Tibial nerve (tissue), 4 donors: ENCODE results near the gene CCL25. TPM values are rescaled to one million over a fixed set of nuclear protein-coding genes. Genes with fewer than 3 reads are reported as not detected.

Experiments used
- DNase-seq, 2 donors: peaks; one replicate each; pipeline ENCODE4 v3.0.0-alpha.2; 2019; ENCODE audit warnings: low spot score in 2 of 2
- H3K27ac ChIP-seq, 4 donors: fragments of 200-600 bp; sonication (generic) in 3 of 4; one replicate each; pipeline ENCODE4 v1.5.1; 2017 to 2019; ENCODE audit warnings: mild to moderate bottlenecking in 1 of 4
- H3K27me3 ChIP-seq, 2 donors: fragments of 200-600 bp; sonication (generic) in 1 of 2; one replicate each; pipeline versions ENCODE4 v1.5.1 to v1.6.0; 2017 to 2019
- H3K36me3 ChIP-seq, 3 donors: fragments of 200-600 bp; sonication (generic); one replicate each; pipeline ENCODE4 v1.5.1; 2018 to 2019
- H3K4me1 ChIP-seq, 4 donors: fragments of 200-600 bp; sonication (generic) in 3 of 4; one replicate each; pipeline ENCODE4 v1.5.1; 2017 to 2019
- H3K4me3 ChIP-seq, 4 donors: fragments of 200-600 bp; sonication (generic) in 3 of 4; one replicate each; pipeline ENCODE4 v1.5.1; 2017 to 2019; ENCODE audit warnings: mild to moderate bottlenecking in 1 of 4, moderate library complexity in 1 of 4
- H3K9me3 ChIP-seq, 4 donors: fragments of 200-600 bp; sonication (generic) in 3 of 4; one replicate each; pipeline ENCODE4 v1.5.1; 2017 to 2019
- EP300 ChIP-seq, 2 donors: sonication (generic); formaldehyde crosslinking; IDR thresholded peaks; one replicate each; pipeline ENCODE4 v1.6.1; 2017; ENCODE audit warnings: antibody characterized with exemption in 2 of 2, mild to moderate bottlenecking in 1 of 2
- POLR2A ChIP-seq, 2 donors: fragments of 450-650 bp; IDR thresholded peaks; one replicate each; pipeline ENCODE4 v1.6.1; 2017; ENCODE audit warnings: antibody characterized with exemption in 2 of 2, mild to moderate bottlenecking in 2 of 2, moderate library complexity in 2 of 2
- WGBS, 2 donors: methylation state at CpG; one replicate each; pipeline ENCODE4 v1.1.5; 2018; 5-methylcytosine and 5-hydroxymethylcytosine counted together
- total RNA-seq, 4 donors: library from RNA; depleted of rRNA; stranded (reverse); fragments of >200 nt; gene quantifications; one replicate each; pipeline ENCODE4 v1.1.0, GENCODE V29; 2016
- TF ChIP-seq, protein P1 (sequence below), 5 experiments: fragments of 200-600 bp in 3 of 5; fragments of 450-650 bp in 2 of 5; sonication (generic) in 3 of 5; IDR thresholded peaks; one replicate each; pipeline ENCODE4 v1.5.1; 2016 to 2019; ENCODE audit warnings: antibody characterized with exemption in 5 of 5, mild to moderate bottlenecking in 3 of 5, moderate library complexity in 2 of 5

CCL25 gene
- total RNA-seq, 4 donors from 2014 or later, result not detected

DNA sequence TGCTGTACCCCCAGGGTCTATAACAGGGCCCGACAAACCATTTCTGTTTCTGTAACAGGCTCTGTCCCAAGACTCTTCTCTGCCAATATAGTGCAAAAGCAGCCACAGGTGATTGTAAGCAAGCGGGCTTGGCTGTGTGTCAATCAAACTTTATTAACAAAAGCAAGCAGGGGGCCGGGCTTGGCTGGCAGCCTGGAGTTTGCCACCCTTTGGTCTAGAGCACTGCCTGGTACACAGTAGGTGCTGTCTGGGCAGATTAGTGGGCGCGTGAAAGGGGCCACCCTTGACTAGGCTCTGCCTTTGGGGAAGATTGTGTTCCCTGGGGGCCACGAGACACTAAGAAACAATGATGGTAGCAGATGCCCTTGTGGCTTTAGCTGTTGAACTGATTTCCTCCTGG, 27.4 kb downstream of the CCL25 start:
- TF ChIP-seq EP300 (IDR thresholded peaks at IDR 0.05) (no peak), POLR2A (IDR thresholded peaks at IDR 0.05) (no peak)
- TF ChIP-seq, protein P1, sequence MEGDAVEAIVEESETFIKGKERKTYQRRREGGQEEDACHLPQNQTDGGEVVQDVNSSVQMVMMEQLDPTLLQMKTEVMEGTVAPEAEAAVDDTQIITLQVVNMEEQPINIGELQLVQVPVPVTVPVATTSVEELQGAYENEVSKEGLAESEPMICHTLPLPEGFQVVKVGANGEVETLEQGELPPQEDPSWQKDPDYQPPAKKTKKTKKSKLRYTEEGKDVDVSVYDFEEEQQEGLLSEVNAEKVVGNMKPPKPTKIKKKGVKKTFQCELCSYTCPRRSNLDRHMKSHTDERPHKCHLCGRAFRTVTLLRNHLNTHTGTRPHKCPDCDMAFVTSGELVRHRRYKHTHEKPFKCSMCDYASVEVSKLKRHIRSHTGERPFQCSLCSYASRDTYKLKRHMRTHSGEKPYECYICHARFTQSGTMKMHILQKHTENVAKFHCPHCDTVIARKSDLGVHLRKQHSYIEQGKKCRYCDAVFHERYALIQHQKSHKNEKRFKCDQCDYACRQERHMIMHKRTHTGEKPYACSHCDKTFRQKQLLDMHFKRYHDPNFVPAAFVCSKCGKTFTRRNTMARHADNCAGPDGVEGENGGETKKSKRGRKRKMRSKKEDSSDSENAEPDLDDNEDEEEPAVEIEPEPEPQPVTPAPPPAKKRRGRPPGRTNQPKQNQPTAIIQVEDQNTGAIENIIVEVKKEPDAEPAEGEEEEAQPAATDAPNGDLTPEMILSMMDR (IDR thresholded peaks at IDR 0.05), result no peak
- Histone ChIP-seq H3K4me3 (no peak overlapping the region), H3K27me3 (no peaks in the 10 kb centered on the region), H3K4me1 (no peaks in the 10 kb centered on the region), H3K36me3 (no peaks in the 10 kb centered on the region), H3K9me3 (peaks cover 0 to 2% (median 0%) of the 10 kb centered on the region in 4 donors), H3K27ac (no peak overlapping the region)
- WGBS, 2 donors, result 95 to 96% methylated on average over 6 of the region's 6 CpGs
- no peak for DNase-seq

DNA sequence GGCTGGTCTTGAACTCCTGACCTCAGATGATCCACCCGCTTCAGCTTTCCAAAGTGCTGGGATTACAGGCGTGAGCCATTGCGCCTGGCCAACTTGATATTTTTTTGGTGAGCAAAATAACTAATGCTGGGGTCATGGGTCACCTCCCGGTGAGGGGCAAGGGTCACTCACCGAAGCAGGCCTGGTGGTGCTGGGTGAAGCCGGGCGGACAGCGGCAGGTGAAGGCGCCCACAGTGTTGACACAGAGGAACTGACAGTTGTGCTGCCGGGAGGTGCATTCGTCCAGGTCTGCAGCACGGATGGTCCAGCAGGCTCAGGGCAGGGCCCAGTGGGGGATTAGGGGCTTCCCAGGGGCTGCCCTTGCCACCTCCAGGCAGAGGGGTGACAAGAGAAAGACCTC, 28.3 kb downstream of the CCL25 start:
- H3K27ac ChIP-seq, result no peak overlapping the region
- DNase-seq, result no peak
- no peaks in the 10 kb centered on the region for H3K36me3 ChIP-seq
- H3K9me3 ChIP-seq, result no peaks in the 10 kb centered on the region
- no peaks in the 10 kb centered on the region for H3K4me1 ChIP-seq
- WGBS, 2 donors, result 86 to 88% methylated on average over 12 of the region's 12 CpGs
- TF ChIP-seq, protein P1 (IDR thresholded peaks at IDR 0.05), result no peak
- TF ChIP-seq EP300 (IDR thresholded peaks at IDR 0.05) (no peak), POLR2A (IDR thresholded peaks at IDR 0.05) (no peak)
- H3K4me3 ChIP-seq, result no peak overlapping the region
- no peaks in the 10 kb centered on the region for H3K27me3 ChIP-seq

DNA sequence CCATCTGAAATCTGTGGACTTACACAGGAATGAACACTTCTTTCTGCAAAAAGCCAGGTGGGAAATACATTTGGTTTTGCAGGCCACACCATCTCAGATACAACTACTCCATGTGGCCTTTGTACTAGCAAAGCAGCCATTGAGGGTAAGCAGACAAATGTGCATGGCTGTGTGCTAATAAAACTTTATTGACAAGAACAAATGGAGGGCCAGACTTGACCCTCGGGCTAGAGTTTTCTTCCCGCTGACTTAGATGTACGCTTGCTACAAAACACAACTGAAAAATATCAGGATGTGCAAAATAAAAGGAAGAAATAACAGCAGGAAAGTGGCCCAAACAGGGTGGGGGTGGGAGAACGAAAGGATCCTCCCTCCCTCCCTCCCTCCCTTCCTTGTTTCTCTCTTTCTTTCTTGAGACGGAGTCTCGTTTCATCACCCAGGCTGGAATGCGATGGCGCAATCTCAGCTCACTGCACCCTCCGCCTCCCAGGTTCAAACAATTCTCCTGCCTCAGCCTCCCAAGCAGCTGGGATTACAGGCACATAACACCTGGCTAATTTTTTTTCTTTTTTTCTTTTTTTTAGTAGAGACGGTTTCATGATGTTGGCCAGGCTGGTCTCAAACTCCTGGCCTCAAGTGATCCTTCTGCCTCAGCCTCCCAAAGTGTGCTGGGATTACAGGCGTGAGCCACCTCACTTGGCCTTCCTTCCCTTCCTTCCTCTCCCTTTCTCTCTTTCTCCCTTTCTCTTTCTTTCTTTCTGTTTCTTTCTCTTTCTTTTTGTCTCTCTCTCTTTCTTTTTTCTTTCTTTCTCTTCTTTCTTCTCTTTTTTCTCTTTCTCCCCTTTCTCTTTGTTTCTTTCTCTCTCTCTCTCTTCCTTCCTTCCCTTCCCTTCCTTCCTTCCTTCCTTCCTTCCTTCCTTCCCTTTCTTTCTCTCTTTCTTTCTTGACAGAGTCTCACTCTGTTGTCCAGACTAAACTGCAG, 29.3 kb downstream of the CCL25 start:
- no peak for DNase-seq
- WGBS, 2 donors, result 81 to 88% methylated on average over 11 of the region's 11 CpGs

DNA sequence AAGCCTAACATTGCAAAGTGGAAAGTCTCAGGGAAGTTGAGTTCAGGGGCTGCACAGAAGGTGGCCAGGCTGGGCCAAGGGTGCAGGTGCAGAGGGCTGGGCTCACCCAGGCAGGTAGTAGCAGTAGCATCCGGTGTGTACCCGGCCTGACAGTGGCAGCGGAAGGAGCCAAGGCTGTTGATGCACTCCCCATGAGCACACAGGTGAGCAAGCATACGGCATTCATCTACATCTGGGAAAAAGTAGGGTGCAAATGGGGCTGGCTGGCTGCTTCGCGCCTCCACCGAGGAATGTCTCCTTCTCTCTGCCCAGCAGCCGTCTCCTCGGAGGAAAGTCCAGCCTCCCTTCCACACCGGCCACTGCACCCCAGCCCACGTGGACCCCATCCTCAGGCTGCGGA, 30.6 kb downstream of the CCL25 start:
- DNase-seq, result no peak
- TF ChIP-seq POLR2A (IDR thresholded peaks at IDR 0.05) (no peak), EP300 (IDR thresholded peaks at IDR 0.05) (no peak)
- TF ChIP-seq, protein P1 (IDR thresholded peaks at IDR 0.05), result no peak
- Histone ChIP-seq H3K4me3 (no peak overlapping the region), H3K4me1 (no peaks in the 10 kb centered on the region), H3K36me3 (no peaks in the 10 kb centered on the region), H3K27me3 (no peaks in the 10 kb centered on the region), H3K9me3 (no peaks in the 10 kb centered on the region), H3K27ac (no peak overlapping the region)
- 83 to 85% methylated on average over 11 to 12 of the region's 12 CpGs for WGBS, 2 donors

More for the DNA sequence above, 29.3 kb downstream of the CCL25 start:
- no peak overlapping the region for H3K4me3 ChIP-seq
- TF ChIP-seq POLR2A (IDR thresholded peaks at IDR 0.05) (no peak), EP300 (IDR thresholded peaks at IDR 0.05) (no peak)
- TF ChIP-seq, protein P1 (IDR thresholded peaks at IDR 0.05), result no peak
- no peaks in the 10 kb centered on the region for H3K9me3 ChIP-seq
- H3K4me1 ChIP-seq, result no peaks in the 10 kb centered on the region
- no peaks in the 10 kb centered on the region for H3K36me3 ChIP-seq
- H3K27ac ChIP-seq, result no peak overlapping the region
- H3K27me3 ChIP-seq, result no peaks in the 10 kb centered on the region

DNA sequence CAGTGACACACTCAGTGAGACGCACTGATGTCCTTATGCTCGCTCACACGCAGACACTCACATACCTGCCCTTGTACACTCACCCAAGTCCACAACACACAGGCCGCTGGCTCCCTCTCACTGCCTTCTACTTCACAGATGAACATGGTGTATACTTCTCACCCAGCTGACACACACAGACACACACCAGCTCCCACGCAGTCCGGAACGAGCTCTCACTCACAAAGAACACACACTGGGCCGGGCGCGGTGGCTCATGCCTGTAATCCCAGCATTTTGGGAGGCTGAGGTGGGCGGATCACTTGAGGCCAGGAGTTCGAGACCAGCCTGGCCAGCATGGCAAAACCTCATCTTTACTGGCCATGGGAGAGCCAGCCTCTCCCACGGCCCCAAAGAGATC, 31.6 kb downstream of the CCL25 start:
- Histone ChIP-seq H3K36me3 (no peaks in the 10 kb centered on the region), H3K27ac (no peak overlapping the region), H3K9me3 (peaks cover 0 to under 1% (median 0%) of the 10 kb centered on the region in 4 donors), H3K27me3 (no peaks in the 10 kb centered on the region), H3K4me1 (no peaks in the 10 kb centered on the region), H3K4me3 (no peak overlapping the region)
- TF ChIP-seq POLR2A (IDR thresholded peaks at IDR 0.05) (no peak), EP300 (IDR thresholded peaks at IDR 0.05) (no peak)
- TF ChIP-seq, protein P1 (IDR thresholded peaks at IDR 0.05), result no peak
- 92% methylated on average over 13 of the region's 13 CpGs for WGBS, 2 donors
- DNase-seq, result no peak
